ENCODE results near the gene EIF4E3.
A peak's percentile ranks its signal among the peaks of the same experiment; 100 is the strongest.

The EIF4E3 gene

DNA sequence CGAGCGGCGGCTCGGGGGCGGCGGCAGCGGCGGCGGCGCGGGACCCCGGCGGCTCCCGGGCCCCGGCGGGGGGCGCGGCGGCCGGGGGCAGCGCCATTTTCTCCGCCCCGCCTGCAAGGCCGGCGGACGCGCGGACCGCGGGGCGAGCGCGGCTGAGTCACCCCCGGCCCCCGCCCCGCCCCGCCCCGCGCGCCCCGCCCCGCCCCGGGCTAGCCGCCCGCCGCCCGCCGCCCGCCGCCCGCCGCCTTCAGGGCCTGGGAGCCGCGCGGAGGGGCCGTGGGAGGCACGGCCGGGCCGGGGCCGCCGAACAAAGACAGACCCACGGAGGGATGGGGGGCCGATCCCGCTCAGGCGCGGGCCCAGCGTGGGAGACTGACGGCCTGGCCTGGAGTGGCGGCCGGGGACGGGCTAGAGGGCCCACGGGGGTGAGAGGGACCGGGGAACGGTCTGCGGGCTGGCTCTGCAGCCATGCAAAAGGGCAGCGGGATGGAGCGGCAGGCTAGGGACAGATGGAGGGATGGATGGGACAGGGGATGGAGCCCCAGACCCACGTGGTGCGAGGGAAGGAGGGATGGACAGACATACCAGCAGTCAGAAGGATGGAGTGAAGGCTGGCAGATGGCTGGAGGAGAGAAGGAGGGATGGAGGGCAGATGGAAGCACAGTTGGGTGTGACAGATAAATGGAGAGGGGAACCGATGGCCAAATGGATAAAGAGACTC lies at the start of gene EIF4E3:
EIF4E3 (minus strand) TSS at position 132 of the 721 bp plus-strand sequence; CDS start at position 97, 35 bp downstream.
- DNase-seq, result no peak

DNA sequence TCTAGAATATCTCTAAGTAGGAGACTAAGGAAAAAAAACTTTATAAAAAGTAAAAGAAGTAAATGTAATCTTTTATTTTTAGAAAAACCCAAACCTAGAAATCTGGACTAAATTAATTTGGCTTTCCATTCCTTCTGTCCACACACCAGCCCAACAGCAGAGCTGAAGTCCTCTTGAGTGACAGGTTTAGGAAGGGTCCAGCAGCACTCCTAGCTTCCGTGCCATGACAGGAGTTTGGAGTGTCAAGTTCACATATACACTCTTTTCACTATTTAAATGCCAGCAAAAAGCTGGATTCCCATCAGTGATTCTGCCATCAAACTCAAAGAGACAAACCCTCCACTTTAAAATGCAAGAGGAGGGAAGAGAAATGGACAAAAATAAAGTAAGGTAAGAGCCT lies 46.7 kb upstream of the EIF4E3 start:
- DNase-seq, result no peak

- DNase-seq, result no peak
Measured at GRCh38 chr3:71771126-71771525, 45.9 kb upstream of the EIF4E3 start.

DNA sequence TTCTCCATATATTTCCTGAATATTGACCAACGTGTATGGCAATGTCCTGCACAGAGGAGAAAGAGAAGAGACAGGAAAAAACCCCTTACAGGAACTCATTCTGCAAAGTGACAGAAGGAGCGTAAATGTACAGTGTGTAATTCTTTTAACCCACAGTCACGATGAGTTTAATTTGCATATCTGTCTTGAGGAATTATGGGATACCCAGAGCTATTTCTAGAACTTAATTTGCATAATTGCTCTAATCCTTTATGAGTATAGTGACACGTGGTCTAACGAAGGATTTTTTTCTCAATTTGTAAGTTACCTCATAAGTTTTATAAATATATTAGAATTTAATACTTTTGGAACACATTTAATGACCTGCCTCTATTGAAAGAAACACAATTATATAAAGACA lies 38.2 kb upstream of the EIF4E3 start:
- no peak for DNase-seq

- no peak for DNase-seq
Measured at GRCh38 chr3:71760140-71760539, 34.9 kb upstream of the EIF4E3 start.

GRCh38 chr3:71759401-71759800 lies 34.2 kb upstream of the EIF4E3 start:
- DNase-seq, result no peak

DNA sequence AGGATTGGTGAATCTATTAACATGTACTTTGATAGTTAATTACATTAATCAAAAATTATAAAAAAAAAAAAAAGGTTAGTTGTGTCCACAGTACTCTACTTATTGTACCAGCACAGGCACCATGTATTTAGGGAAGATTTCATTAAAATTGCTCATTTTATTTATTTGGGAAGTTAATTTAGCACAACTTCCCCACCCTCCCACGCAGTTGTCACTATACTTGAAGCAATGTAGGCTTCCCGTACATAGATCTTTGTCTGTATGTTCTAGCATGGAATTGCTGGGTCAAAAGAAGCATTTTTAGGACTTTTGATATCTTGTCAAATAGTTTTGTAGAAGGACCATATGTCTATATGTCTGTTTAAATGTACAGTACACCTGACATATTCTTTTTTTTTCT lies 32.9 kb upstream of the EIF4E3 start:
- DNase-seq, result no peak

- no peak for DNase-seq
Measured at GRCh38 chr3:71754610-71755253, 29.5 kb upstream of the EIF4E3 start.

- no peak for DNase-seq
Measured at GRCh38 chr3:71753701-71754609, 28.8 kb upstream of the EIF4E3 start, which contains the start of gene GPR27. Gene GPR27, plus strand, starts transcription at chr3:71753855. Its CDS starts 195 bp downstream, at chr3:71754050.

DNA sequence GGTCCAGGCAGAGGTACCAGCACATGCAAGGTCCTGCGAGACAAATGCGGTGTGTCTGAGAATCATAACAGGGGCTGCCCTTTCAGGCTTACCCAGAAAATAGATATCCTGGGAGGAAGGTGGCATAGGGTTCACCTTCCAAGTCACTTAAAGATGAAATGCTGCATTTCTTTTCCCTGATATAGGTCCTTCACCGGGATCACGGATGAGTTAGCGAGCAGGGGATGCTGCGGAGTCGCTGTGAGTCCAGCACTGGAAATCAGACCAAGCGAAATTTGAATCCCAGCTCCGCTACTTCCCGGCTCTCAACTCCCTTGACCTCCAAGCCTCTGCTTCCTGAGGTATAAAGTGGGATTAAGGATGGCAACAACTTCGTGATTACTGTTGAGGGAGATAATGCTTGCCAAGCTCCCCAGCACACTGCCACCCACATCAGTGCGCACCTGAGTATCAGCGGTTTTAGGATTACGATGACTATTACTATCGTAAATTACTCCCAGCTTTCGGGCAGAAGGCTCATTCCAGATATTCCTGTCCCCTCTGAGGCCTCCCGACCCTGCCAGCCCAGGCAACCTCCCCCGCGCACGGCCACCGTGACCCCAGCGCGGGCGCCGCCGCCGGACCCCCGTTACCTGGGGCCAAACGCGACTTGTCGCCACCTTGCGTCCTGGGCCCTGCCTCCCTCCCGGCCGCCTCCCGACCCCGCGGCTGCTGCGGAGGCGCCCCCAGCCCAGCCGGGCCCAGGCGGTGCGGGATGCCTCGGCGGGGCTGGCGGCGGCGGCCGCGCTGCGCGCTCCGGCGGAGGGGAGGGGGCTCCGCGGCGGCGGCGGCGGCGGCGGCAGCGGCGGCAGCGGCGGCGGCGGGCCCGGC lies 27.9 kb upstream of the EIF4E3 start:
- no peak for DNase-seq

DNA sequence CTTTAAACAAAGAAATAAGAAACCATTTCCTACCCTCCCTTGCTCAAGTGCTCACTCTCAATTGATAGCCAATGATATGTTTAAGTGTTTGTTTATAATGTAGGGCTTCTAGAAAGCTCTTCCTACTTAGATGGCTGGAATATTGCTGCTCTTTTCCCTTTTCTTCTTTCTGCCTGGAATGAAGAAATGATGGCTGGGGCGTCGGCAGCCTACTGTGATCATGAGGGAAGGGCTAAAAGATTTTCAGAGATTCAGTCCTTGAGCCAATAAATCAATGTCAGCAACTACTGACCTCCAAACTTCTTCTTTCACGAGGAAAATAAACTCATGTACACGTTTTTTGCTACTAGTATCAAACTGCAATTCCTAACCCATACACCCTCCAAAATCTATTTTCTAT lies 26.4 kb upstream of the EIF4E3 start:
- DNase-seq, result no peak

- no peak for DNase-seq
Measured at GRCh38 chr3:71744738-71745137, 19.5 kb upstream of the EIF4E3 start.

DNA sequence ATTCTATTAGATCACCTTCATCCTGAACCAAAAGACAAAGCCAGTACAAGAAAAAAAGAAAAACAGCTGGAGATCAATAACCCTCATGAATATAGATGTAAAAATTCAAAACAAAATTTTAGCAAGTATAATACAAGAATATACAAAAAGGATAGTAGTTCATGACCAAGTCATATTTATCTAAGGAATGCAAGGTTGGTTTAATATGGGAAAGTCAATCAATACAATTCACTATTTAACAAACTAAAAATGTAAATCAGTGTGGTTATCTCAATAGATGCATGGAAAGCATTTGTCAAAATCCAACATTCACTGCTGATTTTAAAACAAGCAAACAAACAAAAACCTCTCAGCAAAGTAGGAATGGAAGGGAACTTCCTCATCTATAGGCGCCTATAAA lies 17.4 kb upstream of the EIF4E3 start:
- DNase-seq, result no peak

DNA sequence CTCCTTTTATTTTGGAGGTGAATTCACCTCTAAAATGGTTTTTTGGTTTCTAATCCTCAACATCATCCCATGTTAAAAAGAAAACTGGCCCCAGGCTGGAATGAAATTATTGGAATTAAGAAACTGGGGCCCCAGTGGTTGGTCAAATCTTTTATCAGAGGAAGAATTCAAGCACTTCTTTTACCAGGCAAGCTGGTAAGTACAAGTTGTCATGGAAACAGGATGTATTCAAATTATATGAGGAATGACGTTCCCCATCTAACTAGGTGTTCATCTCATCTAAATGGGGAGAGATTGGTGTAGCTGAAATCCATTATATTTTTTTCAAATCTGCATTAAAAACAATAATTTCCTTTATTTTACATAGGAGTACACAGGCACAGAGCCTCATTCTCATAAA lies 9.7 kb upstream of the EIF4E3 start:
- DNase-seq, result no peak

DNA sequence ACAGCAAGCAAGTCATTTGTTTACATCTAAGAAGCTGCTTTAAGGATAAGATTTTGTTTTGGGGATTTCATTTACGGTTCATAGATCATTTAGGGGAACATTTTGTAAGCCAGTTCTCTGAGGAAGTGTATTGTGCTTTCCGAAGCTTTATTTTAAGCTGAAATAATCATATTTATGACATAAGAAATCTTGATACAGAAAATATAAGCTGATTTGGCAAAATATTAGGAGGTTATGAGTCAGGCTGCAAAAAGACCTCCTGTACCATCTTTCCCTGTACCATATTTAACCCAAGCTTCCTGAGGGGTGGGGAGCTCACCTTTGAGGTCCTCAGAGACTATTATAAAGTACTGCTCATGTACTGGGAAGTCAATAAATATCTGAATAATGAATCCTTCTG lies 8.1 kb upstream of the EIF4E3 start:
- no peak for DNase-seq

- DNase-seq, result no peak
Measured at GRCh38 chr3:71732637-71733036, 7.4 kb upstream of the EIF4E3 start.

DNA sequence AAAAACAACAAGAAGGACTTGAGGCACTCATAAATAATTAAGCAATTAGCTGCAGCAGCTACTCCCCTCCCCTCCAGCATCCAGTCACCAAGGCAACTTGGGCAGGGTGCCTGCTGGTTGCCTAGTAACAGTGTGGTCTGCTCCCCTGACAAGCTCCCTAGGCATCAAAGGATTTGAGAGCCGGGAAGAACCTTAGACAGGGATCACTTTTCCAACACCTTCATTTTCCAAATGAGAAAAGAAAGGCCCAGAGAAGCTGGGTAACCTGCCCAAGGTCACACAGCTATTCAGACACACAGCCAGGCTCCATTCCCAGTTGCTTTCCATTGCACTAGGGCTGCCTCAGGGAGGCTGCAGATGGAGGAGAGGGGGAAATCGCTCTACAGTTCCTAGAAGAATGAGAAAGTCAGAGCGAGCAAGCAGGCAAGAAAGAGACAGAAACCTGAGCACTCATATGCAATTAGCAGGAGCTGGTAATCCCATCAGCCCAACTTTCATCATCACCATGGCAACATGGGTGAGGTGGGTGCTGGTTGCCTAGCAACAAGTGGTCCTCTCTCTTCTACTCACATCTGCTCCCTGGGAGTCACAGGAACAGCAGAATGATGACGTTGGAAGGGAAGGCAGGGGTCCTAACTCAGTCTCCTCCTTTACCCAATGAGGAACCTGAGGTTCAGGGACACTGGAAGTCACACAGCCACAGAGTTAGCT lies 3.6 kb upstream of the EIF4E3 start:
- DNase-seq, result peak; percentile 33

DNA sequence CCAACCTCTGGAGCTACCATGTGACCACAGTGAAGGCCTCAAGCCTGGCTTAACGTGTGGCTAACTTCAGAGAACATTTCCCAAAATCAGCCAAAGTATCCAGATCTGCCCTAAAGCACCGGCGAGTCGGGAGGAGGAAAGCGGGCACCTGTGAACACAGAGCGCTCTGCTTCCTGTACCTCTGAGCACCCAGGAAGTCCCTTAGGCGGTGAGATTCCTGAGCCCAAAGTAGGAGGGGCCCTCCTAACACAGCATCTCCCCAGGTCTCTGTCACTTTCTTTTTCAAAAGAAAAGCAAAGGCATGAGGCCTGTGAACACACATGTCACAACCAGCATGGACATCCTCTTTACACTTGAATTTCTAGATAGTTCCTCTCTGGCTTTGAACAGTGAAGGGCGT lies 944 bp upstream of the EIF4E3 start:
- DNase-seq, result no peak

DNA sequence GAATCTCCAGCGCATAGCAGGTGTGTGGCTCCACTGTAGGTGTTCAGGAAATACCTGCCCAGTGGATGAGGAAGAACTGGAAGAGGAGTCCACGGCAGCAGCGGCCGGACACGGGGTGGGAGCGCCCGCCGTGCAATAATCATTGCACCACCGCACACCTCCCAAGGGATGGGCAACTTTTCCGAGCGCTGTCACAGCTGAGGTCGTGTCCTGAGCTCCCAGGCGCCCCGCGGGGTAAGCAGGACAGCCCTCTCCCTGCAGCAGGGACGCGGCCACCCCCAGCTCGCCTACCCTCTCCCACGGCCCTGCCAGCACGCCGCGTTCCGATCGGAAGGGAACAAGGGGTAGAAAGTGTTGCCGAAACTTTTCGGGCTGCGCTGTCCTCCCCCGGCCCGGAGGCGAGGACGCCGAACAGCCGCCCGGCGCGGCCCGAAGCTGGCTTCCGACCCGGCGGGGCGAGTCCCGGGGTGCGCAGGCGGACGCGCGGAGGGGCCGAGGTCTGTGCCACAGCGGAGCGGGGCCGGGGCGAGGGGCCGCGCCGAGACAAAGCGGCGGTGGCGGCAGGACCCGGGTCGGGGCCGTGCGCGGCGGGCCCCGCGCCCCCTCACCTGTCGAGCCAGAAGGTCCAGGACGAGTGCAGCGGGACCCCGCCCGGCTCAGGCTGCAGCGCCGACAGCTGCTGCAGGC lies 475 bp downstream of the EIF4E3 start:
- no peak for DNase-seq

- DNase-seq, result no peak
Measured at GRCh38 chr3:71724171-71724453, 1.1 kb downstream of the EIF4E3 start.

GRCh38 chr3:71723452-71724170 lies 1.6 kb downstream of the EIF4E3 start:
- no peak for DNase-seq
